Amniotic epithelial cell (primary cell): ENCODE measurements around the gene KIF3C.
"Not testable (repeated sequence)": the region's sequence is repeated elsewhere in the genome, so short reads cannot be mapped to it uniquely, and the experiment has no call there.

ENCODE experiments used
- DNase-seq: peaks from one replicate; pipeline ENCODE4 v3.0.0-alpha.2; 2010; ENCODE audit warnings: low read depth

KIF3C gene

GRCh38 chr2:25960920-25961319 is 21.4 kb downstream of the KIF3C start:
- DNase-seq = peak; percentile 30

GRCh38 chr2:25960396-25960795 is 21.9 kb downstream of the KIF3C start:
- no peak for DNase-seq

DNA sequence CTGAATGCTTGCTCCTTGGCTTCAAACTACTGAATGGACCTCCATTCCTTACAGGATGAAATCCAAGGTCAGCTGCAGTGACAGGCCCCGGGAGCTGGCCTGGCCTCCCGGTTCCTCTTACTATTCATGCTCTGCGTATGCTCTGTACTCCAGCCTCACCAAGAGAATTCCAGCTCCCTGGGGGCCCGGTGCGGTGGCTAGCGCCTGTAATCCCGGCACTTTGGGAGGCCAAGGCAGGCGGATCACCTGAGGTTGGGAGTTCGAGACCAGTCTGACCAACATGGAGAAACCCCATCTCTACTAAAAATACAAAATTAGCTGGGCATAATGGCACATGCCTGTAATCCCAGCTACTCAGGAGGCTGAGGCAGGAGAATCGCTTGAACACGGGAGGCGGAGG is 23.7 kb downstream of the KIF3C start:
- DNase-seq = not testable (repeated sequence)

DNA sequence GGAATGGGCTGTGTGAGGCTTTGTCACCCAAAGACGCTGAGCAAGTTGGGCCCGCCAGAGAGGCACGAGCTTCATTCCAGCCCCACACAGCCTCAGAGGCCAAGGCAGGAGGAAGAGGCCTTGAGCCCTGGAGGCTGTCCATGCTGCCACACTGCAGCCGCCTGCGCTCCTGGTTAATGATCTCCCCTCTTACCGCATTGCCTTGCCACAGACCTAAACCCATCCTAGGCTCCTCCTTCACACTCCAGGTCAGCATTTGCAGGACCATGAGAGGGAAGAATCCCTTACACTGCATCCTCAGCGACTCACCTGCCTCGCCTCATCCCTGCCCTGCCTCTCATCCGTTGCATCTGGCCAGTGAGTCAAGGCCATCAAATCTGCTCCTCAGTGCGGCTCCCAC is 24.6 kb downstream of the KIF3C start:
- DNase-seq = no peak

DNA sequence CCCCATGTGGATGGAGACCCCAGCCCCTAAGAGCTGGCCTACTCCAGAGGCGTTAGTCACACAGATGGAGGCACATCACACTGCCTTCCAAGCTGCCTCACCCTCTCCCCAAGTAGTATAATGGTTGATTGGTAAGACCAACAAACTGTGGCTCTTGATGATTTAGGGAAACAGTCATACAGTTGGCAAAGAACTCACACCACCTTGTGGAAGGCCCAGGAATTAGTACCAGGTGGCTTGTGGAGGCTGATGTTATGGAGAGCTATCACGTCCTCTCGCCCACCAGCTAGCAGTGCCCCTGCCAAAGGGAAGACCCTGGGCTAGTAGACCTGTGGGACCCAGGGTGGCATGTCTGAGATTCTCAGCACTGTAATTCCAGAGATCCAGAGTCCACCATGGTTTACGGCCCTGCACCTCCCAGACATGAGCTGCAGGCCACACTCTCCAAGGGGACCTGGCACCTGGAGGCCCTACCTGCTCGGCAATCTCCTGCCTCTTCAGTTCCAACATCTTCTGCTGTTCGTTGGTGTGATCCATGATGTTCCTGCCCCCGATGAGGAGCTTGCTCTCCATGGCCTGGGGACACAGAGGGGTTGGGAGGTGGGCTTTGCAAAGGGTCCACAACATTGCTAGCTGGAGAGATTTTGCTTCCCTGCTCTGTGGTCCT is 26.3 kb downstream of the KIF3C start:
- DNase-seq = no peak

- DNase-seq = no peak
Measured at GRCh38 chr2:25955036-25955435, 27.3 kb downstream of the KIF3C start.

- DNase-seq = no peak
Measured at GRCh38 chr2:25954199-25954752, 28.0 kb downstream of the KIF3C start.

DNA sequence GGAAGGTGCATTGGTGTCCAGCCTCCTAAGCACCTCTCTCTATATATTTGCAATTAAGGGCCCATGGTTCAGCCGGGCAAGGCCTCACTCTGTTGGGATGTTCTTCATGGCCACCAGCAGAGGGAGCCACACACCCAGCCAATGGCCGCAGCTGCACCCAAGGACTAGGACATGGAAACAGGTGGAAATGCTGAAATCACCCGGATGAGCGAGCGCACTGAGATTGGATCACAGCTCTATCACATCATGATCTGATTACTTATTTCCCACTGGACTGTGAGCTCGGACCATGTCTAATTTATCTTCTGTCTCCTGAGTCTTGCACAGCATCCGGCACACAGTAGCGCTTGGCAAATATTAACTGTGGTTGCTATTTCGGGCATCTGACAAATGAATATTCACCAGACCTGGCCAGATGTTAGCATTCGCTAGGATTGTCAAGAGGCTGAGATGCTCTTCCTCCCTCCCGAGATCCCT is 31.2 kb downstream of the KIF3C start:
- DNase-seq = peak; percentile 86

- DNase-seq = no peak
Measured at GRCh38 chr2:25948437-25948836, 33.9 kb downstream of the KIF3C start.

GRCh38 chr2:25941042-25941441 is 41.3 kb downstream of the KIF3C start:
- DNase-seq = no peak

- DNase-seq = peak; percentile 23
Measured at GRCh38 chr2:25939257-25939668, 43.0 kb downstream of the KIF3C start.

DNA sequence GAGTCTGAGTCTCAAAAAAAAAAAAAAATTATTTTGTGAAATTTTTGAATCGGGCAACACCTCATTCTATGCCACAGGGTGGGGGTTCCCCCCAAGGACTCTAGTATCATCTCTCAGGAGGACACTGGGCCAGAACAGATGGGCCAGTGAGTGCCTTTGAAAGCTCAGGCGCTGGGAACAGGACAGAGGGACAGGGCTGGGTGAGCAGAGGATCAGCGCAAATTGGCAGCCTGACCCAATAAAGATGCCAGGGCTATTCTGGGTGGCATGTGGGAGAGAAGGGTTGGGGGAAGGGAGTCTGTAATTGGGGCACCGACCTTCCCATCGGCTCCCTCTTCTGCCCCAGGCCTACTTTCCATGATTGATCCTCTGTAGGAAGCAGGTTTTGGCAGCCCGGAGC is 44.0 kb downstream of the KIF3C start:
- DNase-seq = no peak

- peak; percentile 60 for DNase-seq
Measured at GRCh38 chr2:25936889-25937545, 45.3 kb downstream of the KIF3C start.

- no peak for DNase-seq
Measured at GRCh38 chr2:25933622-25934021, 48.7 kb downstream of the KIF3C start.

GRCh38 chr2:25929789-25930473 is 52.4 kb downstream of the KIF3C start:
- DNase-seq = no peak

DNA sequence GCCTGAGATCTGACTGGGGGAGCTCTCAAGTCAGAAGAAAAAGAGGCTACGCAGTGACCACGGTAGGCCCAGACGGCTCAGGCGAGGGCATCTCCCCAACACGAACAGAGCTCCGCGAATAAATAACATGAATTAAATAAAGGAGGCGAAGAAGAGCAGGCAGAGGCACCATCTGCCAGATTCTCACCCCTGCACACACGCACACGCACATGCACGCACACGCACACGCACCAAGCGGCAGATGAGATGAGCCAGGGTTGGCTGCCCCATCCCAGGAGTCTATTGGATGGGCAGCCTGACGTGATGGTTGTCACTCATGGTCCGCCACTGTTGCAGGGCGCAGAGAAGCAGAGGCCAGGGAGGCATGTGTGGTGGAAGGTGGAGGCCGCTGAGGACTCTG is 53.6 kb downstream of the KIF3C start:
- no peak for DNase-seq

DNA sequence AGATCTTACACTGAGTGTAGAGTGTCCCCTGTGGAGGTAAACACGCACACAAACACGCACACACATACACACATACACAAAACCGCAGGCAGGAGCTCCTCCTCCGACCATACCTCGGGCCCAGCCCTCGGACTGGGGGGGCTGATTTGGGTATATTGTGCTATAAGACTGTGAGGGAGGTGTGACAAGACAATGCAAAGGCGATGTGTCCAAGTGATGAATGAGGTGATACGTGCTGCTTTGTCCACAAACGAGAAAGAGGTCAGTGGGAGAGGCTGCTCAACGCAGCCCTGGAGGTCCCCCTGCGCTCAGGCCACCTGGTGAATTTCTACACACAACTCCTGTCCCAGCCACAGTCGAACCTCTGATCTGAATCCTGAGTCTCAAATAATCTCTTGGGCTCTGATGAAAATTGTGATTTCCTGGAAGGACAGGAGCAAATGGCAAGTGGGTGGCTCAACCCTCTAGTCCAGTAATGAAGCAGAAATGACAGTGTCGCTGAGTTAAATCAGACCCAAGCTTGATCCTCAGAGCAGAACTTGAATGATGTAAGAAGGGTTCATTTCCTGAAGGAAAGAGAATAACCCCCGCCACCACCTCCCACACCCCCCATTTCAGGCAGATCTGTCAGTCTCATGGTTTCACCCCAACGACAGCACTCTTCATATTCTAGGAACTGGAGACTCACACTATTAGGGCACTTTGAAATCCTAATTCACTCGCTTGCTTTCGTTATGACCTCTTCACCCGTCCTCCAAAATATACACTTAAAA is 55.1 kb downstream of the KIF3C start:
- no peak for DNase-seq

DNA sequence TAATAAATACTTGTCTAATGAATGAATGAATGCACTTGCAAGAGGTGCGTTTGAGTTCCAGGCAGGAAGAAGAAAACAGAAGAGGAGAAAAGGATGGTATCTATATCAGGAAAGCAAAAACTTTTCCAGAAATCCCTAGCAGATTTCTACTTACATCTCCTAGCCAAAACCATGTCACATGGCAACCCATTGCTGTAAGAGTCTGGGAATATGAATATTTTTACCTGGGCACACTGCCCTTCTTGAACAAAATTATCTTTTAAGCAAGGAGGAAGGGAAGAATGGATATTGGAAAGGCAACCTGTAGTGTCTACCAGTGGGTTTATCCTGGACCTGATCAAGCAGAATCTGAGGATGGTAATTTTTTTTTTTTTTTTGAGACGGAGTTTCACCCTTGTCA is 59.8 kb downstream of the KIF3C start:
- no peak for DNase-seq

- no peak for DNase-seq
Measured at GRCh38 chr2:25920786-25921415, 61.4 kb downstream of the KIF3C start.

DNA sequence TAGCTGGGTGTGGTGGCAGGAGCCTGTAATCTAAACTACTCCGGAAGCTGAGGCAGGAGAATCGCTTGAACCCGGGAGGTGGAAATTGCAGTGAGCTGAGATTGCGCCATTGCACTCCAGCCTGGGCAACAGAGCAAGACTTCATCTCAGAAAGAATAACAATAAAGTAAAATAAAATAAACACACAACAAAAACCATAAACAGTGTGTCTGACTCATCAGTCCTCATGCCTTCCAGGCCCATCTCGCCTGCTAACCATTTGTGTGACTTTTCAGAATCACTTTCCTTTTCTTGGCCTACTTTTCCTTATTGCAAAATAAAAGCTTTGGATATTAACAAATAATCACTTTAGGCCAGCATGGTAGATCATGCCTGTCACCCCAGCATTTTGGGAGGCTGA is 62.0 kb downstream of the KIF3C start:
- peak; percentile 54 for DNase-seq

- no peak for DNase-seq
Measured at GRCh38 chr2:25917832-25918231, 64.5 kb downstream of the KIF3C start.

DNA sequence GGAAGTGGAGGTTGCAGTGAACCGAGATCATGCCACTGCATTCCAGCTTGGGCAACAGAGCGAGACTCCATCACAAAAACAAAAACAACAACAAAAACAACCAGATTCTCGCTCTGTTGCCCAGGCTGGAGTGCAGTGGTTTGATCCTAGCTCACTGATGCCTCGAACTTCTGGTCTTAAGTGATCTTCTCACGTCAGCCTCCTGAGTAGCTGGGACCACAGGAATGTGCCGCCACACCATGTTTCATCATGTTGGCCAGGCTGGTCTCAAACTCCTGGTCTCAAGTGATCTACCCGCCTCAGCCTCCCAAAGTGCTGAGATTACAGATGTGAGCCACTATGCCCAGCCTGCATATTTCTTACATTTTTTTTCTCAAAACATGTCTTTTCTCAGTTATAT is 64.9 kb downstream of the KIF3C start:
- peak; percentile 53 for DNase-seq
